Mesenteric fat pad (tissue), 1 donor: ENCODE measurements around the gene UMOD. TPM values are rescaled to one million over a fixed set of nuclear protein-coding genes. Genes with fewer than 3 reads are reported as not detected.

Source experiments
- DNase-seq: peaks from one replicate; pipeline ENCODE4 v3.0.0-alpha.2; 2020; ENCODE audit warnings: low spot score
- long read RNA-seq: library from polyadenylated mRNA; unstranded; transcript quantifications from one replicate; pipeline ENCODE4 v2.0.0, GENCODE V29; 2020
- total RNA-seq: library from RNA; stranded (reverse); fragmentation: NEBNext Ultra II Directional; extraction: Animal tissue kit (Norgen Biotek cat#: 25700); gene quantifications from one replicate; pipeline ENCODE4 v1.2.1, GENCODE V29; 2021
- donor health status: DM: yes; HTN: yes; CAD: no.

The UMOD gene
- total RNA-seq: not detected
- long read RNA-seq: 0 reads

DNA sequence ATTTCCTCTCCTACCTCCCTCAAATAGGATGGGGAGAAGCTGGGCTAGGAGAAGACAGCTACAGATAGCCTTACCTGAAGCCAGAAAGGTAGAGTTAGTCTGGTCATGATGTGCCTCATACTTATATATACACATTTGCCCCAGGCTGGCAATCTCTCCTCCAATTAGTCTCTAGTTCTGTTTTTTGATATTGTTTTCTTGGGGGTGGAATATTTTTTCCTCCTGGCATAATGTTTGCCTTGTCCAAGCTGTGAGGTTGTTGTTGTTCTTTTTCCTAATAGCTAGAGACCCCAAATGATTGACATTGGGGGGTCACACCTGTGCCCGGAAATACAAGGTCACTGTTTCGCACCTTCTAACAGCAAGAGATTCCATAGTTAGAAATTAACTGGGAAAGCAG lies at the start of gene UMOD:
UMOD (minus strand) TSS at position 101 of the 400 bp plus-strand sequence. CDS start 1,978 bp downstream, outside the sequence.
- no peak for DNase-seq

- DNase-seq: no peak
These were observed 49.0 kb upstream of the UMOD start for GRCh38 chr16:20401475-20402016.

DNA sequence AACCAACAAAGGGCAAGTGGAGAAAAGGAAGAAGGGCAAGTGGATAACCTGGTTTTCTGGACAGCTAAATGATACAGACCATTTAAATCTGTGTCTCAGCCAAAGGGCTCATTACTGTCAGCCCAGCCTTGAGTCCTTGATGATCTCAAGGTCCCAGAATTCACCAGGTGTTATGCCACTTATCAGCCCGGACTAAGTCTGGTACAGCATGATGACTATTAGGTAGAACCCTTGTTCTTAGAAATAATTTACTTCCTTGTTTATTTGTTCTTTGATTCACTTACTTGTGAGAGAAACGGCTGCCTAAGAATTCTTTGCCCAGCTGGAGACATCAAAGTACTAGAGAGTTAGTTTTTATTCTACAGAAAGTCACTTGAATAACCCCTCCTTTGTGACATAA lies 48.6 kb upstream of the UMOD start:
- no peak for DNase-seq

DNA sequence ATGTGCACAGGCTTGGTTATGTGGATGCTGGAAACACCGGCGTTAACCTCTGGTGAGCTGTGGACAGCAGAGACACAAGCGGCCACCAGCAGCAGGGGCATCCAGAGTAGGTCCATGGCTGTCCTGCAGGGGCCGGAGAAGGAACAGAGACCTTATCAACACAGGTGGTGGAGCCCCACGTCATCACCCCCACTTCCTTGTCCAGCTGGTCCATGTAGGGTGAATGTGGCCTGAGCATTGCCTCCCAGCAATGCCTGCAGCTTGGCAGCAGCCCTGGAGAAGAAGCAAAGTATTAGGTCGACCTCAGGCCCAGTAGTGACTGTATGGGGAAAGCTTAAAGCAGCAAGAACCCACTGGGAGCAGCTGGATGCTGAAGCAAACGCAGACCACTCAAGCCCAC lies 46.7 kb upstream of the UMOD start:
- DNase-seq: no peak

GRCh38 chr16:20398603-20399002 lies 46.1 kb upstream of the UMOD start:
- DNase-seq: no peak

- DNase-seq: no peak
These were observed 45.1 kb upstream of the UMOD start for GRCh38 chr16:20397468-20398074.

DNA sequence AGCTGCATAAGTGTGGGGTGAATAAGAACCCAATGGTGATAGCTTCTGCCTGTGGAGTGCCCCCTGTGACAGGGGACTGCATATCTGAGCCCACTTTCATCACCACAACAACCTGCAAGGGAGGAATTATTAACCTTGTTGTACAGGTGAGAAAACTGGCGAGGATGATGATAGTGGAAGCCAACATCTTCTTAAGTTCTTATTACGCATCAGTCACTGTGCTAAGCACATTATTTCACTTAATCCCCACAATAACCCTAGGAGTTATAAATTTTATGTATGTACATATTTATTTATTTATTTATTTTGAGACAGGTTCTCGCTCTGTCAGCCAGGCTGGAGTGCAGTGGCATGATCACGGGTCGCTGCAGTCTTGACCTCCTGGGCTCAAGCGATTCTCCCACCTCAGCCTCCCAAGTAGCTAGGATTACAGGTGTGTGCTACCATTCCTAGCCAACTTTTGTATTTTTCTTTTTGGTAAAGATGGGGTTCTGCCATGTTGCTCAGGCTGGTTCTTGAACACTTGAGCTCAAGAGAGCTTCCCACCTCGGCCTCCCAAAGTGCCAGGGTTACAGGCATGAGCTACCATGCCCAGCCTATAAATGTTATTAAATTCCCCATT lies 44.4 kb upstream of the UMOD start:
- no peak for DNase-seq

DNA sequence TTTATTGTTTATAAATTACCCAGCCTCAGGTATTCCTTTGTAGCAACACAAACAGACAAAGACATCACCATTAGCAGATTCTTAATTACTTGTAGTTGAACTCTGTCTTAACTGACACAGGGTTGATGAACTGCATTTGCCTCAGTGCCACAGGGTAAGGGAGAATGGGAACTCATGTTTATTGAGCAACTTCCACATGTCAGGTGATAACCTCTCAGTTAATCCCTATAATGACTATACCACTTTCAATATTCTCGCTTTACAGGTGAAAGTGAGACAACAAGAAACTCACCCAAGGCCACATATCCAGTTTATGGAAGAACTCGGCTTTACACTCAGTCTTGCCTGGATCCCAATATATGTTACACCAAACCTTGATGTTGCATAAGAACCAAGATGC lies 43.4 kb upstream of the UMOD start:
- DNase-seq: no peak

DNA sequence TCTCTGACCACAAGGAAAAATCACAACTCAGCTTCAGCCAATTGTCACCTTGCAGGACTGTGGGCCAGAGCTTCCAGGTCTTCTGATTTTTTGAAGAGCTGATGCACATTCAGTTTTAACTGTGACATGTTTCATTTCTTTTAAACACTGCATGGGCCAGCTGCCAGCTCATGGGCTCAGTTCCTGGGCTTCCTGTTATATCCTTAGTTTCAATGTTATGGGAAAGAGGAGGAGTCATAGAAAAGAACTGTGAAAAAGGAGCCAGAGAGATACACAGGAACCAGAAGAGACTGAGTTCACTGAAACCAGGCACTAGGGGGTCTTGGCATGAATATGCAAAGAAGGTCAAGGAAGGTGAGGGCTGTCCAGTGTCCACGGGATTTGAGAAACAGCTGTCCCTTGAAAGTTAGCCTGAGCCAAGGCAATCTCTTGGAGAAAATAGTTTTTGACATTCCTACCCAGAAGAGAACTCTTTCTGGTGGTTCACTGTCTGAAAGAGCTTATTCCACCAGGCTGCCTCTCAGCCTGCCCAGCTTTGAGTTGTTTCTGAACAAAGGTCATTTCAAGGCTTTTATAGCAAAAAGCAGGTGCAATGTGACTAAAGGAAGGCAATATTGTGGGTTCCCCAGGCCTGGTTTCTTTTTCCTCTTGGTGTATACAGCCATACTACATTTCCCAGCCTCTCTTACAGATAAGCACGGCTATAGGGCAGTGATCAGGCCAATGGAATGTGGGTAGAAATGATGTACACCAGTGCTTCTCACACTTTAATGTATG lies 41.5 kb upstream of the UMOD start:
- DNase-seq: no peak

GRCh38 chr16:20391045-20391444 lies 38.5 kb upstream of the UMOD start:
- no peak for DNase-seq

- DNase-seq: no peak
These were observed 36.3 kb upstream of the UMOD start for GRCh38 chr16:20388854-20389253.

DNA sequence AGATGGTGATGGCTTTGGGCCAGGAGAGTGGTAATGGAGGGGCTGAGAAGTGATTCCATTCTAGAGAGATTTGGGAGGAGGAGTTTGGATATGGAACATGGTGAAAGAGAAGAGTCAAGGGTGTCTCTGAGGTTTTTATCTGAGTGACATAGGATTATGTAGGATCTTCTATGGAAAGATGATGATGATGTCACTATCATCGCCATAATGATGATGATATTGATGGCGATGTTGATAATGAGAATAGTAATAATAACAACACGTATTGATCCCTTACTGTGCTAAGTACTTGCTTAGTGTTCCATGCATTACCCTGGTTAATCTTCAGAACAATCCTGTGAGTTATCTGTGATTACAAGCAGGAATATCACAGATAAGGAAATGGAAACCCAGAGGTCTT lies 35.5 kb upstream of the UMOD start:
- DNase-seq: no peak

DNA sequence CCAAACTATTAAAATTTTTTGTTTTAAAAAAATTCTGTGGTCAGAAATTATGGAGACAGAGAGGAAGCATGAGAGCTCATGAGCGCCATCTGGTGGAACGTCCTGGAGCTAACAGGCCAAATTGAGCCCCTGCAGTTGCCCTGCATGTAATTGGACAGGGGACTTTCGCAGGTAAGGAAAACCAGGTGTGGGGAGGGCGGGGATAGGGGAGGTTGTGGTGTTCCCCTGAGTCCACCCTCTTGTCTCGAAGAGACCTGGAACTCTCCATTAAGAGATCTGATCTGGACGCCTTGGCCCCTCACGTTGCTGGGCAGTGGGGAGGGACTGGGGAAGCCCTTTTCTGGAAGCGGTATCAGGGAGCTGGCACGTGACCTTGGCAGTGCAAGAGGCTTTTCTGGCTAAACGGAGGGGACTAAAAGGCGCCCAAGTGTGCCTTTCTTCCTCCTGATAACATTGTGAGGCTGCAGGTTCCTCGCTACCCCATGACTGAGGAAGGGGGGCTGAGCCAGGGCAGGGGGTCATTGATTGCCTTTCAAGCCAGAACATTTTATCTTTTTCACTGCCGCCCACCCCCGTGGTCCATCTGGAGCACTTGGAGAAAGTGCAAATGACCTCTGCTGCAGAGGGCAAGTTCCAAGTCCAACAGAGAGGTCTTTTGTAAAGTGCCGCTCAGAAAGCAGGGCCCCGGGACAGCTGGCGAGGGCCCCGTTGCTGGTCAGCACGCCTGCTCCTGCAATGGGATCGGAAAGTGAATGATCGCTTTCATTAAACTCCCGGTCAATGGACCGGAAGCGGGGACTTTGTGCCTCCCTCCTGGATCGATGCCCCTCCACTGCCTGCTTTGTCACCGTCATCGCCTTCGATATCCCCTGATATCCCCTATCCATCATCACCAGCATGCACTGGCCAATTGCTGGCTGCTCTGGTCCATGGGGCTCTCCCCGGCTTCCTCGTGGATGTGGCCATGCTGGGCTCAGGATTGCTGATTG lies 33.6 kb upstream of the UMOD start:
- DNase-seq: no peak

DNA sequence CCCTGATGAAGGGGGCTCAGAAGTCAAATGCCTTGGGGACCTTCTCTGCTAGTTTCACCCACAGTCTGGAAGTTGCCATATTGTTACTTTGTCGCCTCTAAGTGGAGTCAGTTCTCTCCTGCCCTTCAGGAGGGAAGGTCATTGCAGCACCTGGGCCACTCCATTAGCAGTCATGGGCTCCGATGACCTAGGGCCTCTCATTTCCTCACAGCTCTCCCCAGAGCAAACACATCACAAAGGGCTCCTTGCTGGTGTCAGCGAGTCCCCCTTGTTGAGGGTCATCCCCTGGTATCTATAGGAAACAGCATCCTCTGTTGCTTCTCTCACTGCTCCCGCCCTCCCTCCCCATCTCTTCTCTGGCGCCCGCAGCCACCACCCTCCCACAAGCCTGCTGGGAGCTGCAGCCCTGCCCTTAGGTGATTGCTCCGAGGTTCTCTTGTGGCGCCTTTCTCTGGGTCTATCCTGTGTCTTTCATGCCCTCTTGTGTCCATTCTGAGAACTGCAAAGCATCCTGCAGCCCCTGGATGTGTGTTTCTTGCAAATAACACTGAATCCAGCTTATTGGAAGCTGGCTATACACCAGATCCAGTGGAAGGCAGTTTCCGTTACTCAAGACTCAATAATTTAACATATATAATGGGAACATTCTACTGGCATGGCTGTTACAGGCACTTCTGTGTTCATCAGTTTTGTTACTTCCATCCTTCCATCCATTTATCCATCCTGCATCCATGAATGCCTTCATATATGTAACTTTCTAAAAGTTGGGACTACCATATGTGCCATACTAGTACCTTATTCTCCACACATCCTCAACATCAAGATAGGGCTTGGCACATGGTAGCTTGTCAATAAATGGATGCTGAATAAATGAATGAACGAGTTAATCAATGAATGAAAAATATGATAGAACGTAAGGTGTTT lies 30.9 kb upstream of the UMOD start:
- DNase-seq: no peak

DNA sequence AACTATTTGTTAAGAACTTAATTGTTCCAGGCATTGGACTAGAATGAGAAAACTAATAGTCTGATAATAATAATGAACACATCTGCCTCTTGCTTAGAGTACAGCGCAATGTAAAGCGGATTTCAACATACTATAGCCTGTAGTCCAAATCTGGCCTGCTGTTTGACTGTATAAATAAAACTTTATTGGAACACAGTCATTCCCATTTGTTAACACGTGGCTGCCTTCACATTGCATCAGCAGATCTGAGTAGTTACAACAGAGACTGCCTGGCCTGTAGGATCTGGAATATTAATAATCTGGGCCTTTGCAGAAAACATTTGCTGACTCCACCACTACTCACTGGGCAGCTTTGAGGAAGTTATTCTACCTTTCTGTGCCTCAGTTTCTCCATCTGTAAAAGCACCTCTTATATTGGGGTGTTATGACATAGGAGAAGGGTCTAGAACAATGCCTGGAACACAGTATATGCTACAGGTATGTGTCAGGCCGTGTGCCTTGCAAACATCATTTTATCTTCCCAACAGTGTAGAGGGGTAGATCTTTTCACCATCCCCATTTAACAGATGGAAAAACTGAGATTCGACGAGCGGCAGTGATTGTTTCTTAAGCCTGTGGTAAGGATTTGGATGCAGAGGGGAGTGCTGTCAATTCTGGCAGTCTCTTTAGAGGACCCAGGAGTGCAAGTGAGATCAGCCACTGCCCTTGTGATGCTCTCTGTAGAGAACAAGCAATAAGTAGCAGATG lies 29.9 kb upstream of the UMOD start:
- no peak for DNase-seq

GRCh38 chr16:20380782-20381181 lies 28.3 kb upstream of the UMOD start:
- no peak for DNase-seq

DNA sequence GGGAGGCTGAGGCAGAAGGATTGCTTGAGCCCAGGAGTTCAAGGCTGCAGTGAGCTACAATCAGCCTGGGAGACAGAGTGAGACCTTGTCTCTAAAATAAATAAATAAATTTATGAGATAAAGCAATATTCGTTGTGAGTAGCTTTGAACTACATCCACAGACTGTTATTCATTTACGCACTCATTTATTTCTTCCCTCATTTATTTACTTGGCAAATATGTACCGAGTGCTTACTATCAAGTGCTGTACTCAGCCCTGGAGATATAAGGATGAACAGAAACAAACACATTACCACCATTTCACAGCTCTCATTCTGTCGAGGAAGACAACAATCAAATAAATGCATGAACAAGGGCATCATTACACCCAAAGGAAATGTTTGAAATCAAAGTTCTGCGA lies 24.7 kb upstream of the UMOD start:
- DNase-seq: no peak

DNA sequence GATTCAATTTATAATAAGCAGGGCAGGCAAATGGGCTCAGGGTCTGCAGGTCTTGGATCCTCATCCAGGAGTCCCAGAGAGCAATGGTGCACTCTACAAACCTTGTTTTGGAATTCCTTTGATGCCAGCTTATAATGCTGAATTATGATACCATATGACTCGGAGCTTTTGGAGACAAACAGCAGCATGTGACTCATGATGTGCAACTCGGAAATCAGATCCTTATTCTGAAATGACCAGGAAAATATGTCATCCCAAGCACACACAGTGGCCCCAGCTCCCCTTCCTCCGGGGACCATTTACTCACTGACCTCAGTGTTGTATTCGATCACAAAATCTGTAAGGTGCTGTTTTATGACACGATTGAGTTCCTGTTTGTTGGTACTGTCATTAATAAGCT lies 20.2 kb upstream of the UMOD start:
- DNase-seq: no peak

DNA sequence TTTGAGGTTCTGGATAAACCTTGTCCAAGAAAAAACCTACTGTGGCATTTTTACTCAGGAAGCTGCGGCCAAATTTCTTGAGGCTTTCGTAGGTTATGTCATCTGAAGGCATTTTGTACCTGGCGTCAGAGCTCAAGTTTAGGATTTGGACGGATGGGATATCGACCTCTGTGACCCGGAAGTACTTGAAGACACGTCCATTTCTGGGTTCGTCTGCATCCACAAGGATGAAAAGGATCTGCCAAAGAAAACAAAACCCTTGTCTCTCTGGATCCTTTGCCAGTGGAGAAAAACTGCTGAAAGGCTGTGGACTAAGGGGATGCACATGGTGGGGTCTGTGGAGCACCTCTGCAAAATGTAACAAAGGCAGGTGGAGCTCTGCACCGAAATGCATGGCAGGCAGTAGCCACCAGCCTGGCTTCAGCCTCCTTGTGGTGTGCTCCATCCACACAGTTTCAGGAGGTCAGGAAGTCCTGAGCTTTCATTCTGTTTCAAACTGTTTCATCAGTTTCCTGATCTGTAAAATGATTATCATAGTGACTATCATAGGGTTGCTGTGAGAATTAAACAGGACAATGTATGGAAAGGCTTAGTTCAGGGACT lies 17.0 kb upstream of the UMOD start:
- DNase-seq: no peak
